H1 (cell line): Measurements from ENCODE around the gene NRP2. TPM values are rescaled to one million over a fixed set of nuclear protein-coding genes. Genes with fewer than 3 reads are reported as not detected.

ENCODE experiments used
- CTCF ChIA-PET: fragments of 300-600 bp; sonication (Branson Sonifier 250); formaldehyde crosslinking; loops from one replicate; lab custom pipeline; 2021; ENCODE audit not compliant: partially characterized antibody; lab: Charles Lee
- POLR2A ChIA-PET: fragments of 300-600 bp; sonication (Branson Sonifier 250); formaldehyde crosslinking; loops from one replicate; lab custom pipeline; 2021; ENCODE audit warnings: inconsistent platforms; ENCODE audit not compliant: partially characterized antibody; lab: Charles Lee
- DNase-seq, 2 experiments: peaks; one replicate each; pipeline versions ENCODE4 v3.0.0 to v3.0.0-alpha.2; 2010 to 2022; ENCODE audit warnings: low spot score in 2 of 2, low read depth in 1 of 2, mixed read lengths in 1 of 2
- FAIRE-seq: peaks from 2 replicates; lab custom pipeline; 2011; peaks lifted over from hg19 to GRCh38; lab: Jason Lieb, UNC
- H2AFZ ChIP-seq: 2 replicates; pipeline ENCODE4 v1.8.1; 2012; ENCODE audit warnings: low read length, inconsistent platforms
- H2AK5ac ChIP-seq: 2 replicates; pipeline ENCODE4 v1.6.1; 2013; ENCODE audit warnings: low read depth, low read length
- H2BK120ac ChIP-seq: replicated peaks from 2 replicates; pipeline ENCODE3; 2013; ENCODE audit warnings: low read depth, low read length, inconsistent platforms
- H2BK12ac ChIP-seq: 2 replicates; pipeline ENCODE4 v1.6.1; 2013; ENCODE audit warnings: low read depth, low read length
- H2BK15ac ChIP-seq: 2 replicates; pipeline ENCODE4 v1.6.1; 2013; ENCODE audit warnings: low read length
- H2BK20ac ChIP-seq: 2 replicates; pipeline ENCODE4 v1.6.1; 2013; ENCODE audit warnings: low read length
- H2BK5ac ChIP-seq: 2 replicates; pipeline ENCODE4 v1.6.1; 2013; ENCODE audit warnings: low read depth, low read length
- H3K14ac ChIP-seq: 2 replicates; pipeline ENCODE4 v1.6.1; 2013; ENCODE audit warnings: inconsistent platforms; ENCODE audit not compliant: insufficient read length
- H3K18ac ChIP-seq: 2 replicates; pipeline ENCODE4 v1.6.1; 2013; ENCODE audit warnings: low read length; ENCODE audit errors: extremely low read depth
- H3K23ac ChIP-seq: 2 replicates; pipeline ENCODE4 v1.6.1; 2013; ENCODE audit warnings: inconsistent platforms; ENCODE audit not compliant: insufficient read length
- H3K23me2 ChIP-seq: 2 replicates; pipeline ENCODE4 v1.6.1; 2013; ENCODE audit warnings: low read depth, low read length
- H3K27ac ChIP-seq: 2 replicates; pipeline ENCODE4 v1.6.1; 2011; ENCODE audit warnings: low read depth, low read length, inconsistent platforms
- H3K27me3 ChIP-seq, 4 experiments: replicated peaks in 1 of 4; 1 replicate in 1 of 4; 2 replicates in 3 of 4; pipeline versions ENCODE4 v1.6.1 to v1.8.1; 2011 to 2013; ENCODE audit warnings: low read length in 3 of 4, mild to moderate bottlenecking in 3 of 4, inconsistent platforms in 2 of 4, mixed read lengths in 2 of 4, moderate library complexity in 1 of 4; ENCODE audit not compliant: control insufficient read depth in 3 of 4, insufficient read depth in 3 of 4; ENCODE audit errors: extremely low read depth in 1 of 4
- H3K36me3 ChIP-seq, 4 experiments: 2 replicates each; pipeline versions ENCODE4 v1.6.1 to v1.8.1; 2011 to 2013; ENCODE audit warnings: mild to moderate bottlenecking in 4 of 4, low read length in 3 of 4, moderate library complexity in 2 of 4, control low read depth in 1 of 4, inconsistent platforms in 1 of 4; ENCODE audit not compliant: insufficient read depth in 4 of 4, control insufficient read depth in 2 of 4
- H3K4ac ChIP-seq: replicated peaks from 2 replicates; pipeline ENCODE3; 2013; ENCODE audit warnings: low read length, low read depth, mixed read lengths, inconsistent platforms; ENCODE audit not compliant: insufficient read length
- H3K4me1 ChIP-seq, 4 experiments: replicated peaks in 1 of 4; 1 replicate in 1 of 4; 2 replicates in 3 of 4; pipeline versions ENCODE4 v1.6.1 to v1.8.1; 2011 to 2013; ENCODE audit warnings: low read length in 3 of 4, inconsistent platforms in 2 of 4, mixed read lengths in 1 of 4; ENCODE audit not compliant: insufficient read depth in 4 of 4, control insufficient read depth in 3 of 4
- H3K4me2 ChIP-seq, 2 experiments: 2 replicates each; pipeline versions ENCODE4 v1.6.1 to v1.8.1; 2011 to 2013; ENCODE audit warnings: low read depth in 2 of 2, low read length in 2 of 2, control low read depth in 1 of 2, inconsistent platforms in 1 of 2, mild to moderate bottlenecking in 1 of 2; ENCODE audit not compliant: insufficient read depth in 1 of 2
- H3K4me3 ChIP-seq, 4 experiments: fragments of 200-600, 300-600 bp in 1 of 4; sonication (generic), shearing (Covaris generic), sonication (Bioruptor Twin) in 1 of 4; 2 replicates each; pipeline versions ENCODE4 v1.5.1 to v1.8.1; 2011 to 2016; ENCODE audit warnings: low read length in 4 of 4, low read depth in 3 of 4, control low read depth in 2 of 4, inconsistent platforms in 2 of 4, mild to moderate bottlenecking in 2 of 4, mixed read lengths in 1 of 4, moderate library complexity in 1 of 4; ENCODE audit not compliant: insufficient read depth in 2 of 4; ENCODE audit errors: extremely low read depth in 1 of 4
- H3K56ac ChIP-seq: replicated peaks from 2 replicates; pipeline ENCODE3; 2013; ENCODE audit warnings: low read depth, mild to moderate bottlenecking, mixed read lengths, low read length, inconsistent platforms; ENCODE audit not compliant: insufficient read length
- H3K79me1 ChIP-seq: 2 replicates; pipeline ENCODE4 v1.6.1; 2013; ENCODE audit warnings: low read depth, low read length, control low read depth
- H3K79me2 ChIP-seq, 2 experiments: 2 replicates each; pipeline versions ENCODE4 v1.6.1 to v1.8.1; 2012 to 2013; ENCODE audit warnings: low read length in 2 of 2, mild to moderate bottlenecking in 2 of 2, inconsistent platforms in 1 of 2; ENCODE audit not compliant: insufficient read depth in 2 of 2, control insufficient read depth in 1 of 2
- H3K9ac ChIP-seq, 4 experiments: replicated peaks in 1 of 4; 1 replicate in 1 of 4; 2 replicates in 3 of 4; pipeline versions ENCODE4 v1.6.1 to v1.8.1; 2011 to 2013; ENCODE audit warnings: low read depth in 3 of 4, low read length in 3 of 4, control low read depth in 2 of 4, mild to moderate bottlenecking in 2 of 4, moderate library complexity in 2 of 4, inconsistent platforms in 1 of 4; ENCODE audit errors: extremely low read depth in 1 of 4
- H3K9me3 ChIP-seq, 2 experiments: 2 replicates each; pipeline versions ENCODE4 v1.6.1 to v1.8.1; 2012 to 2013; ENCODE audit warnings: mild to moderate bottlenecking in 2 of 2, moderate library complexity in 2 of 2, control low read depth in 1 of 2, inconsistent platforms in 1 of 2, low read depth in 1 of 2, low read length in 1 of 2, mixed read lengths in 1 of 2; ENCODE audit not compliant: insufficient read depth in 2 of 2
- H4K20me1 ChIP-seq, 2 experiments: replicated peaks in 1 of 2; 2 replicates each; pipeline versions ENCODE3 to v1.8.1; 2011 to 2013; ENCODE audit warnings: inconsistent platforms in 2 of 2, low read length in 2 of 2, mild to moderate bottlenecking in 1 of 2; ENCODE audit not compliant: insufficient read depth in 2 of 2, control insufficient read depth in 1 of 2
- H4K5ac ChIP-seq: 2 replicates; pipeline ENCODE4 v1.6.1; 2013; ENCODE audit warnings: low read length, low read depth, mixed read lengths, inconsistent platforms; ENCODE audit not compliant: insufficient read length
- H4K8ac ChIP-seq: 2 replicates; pipeline ENCODE4 v1.8.0; 2013; ENCODE audit warnings: mild to moderate bottlenecking, moderate library complexity, low read length, inconsistent platforms; ENCODE audit not compliant: insufficient read depth; ENCODE audit errors: extremely low read depth
- H4K91ac ChIP-seq: replicated peaks from 2 replicates; pipeline ENCODE3; 2013; ENCODE audit warnings: low read length, mixed read lengths, inconsistent platforms; ENCODE audit not compliant: insufficient read length
- ATF3 ChIP-seq: IDR thresholded peaks from 2 replicates; pipeline ENCODE4 v1.6.1; 2011; ENCODE audit warnings: low read depth, mild to moderate bottlenecking, low read length; ENCODE audit not compliant: insufficient read depth
- BCL11A ChIP-seq, 2 experiments: IDR thresholded peaks; one replicate each; pipeline ENCODE4 v1.6.1; 2011; ENCODE audit warnings: low read depth in 2 of 2, low read length in 2 of 2, mild to moderate bottlenecking in 2 of 2
- CTCF ChIP-seq, 3 experiments: IDR thresholded peaks; 1 replicate in 2 of 3; 2 replicates in 1 of 3; pipeline versions ENCODE4 v1.5.1 to v1.6.1; 2011; ENCODE audit warnings: low read length in 3 of 3, mild to moderate bottlenecking in 3 of 3, inconsistent platforms in 2 of 3, low read depth in 1 of 3, moderate library complexity in 1 of 3; ENCODE audit not compliant: insufficient read depth in 1 of 3; ENCODE audit errors: control extremely low read depth in 1 of 3
- HDAC2 ChIP-seq, 2 experiments: fragments of 300-600 bp in 1 of 2; sonication (generic) in 1 of 2; IDR thresholded peaks; 2 replicates each; pipeline ENCODE4 v1.6.1; 2011 to 2012; ENCODE audit warnings: low read depth in 2 of 2, low read length in 2 of 2, mild to moderate bottlenecking in 2 of 2, moderate library complexity in 2 of 2, borderline replicate concordance in 1 of 2, inconsistent platforms in 1 of 2
- MAX ChIP-seq: IDR thresholded peaks from 2 replicates; pipeline ENCODE4 v1.6.1; 2012; ENCODE audit warnings: inconsistent platforms
- RXRA ChIP-seq: IDR thresholded peaks from 2 replicates; pipeline ENCODE4 v1.6.1; 2011; ENCODE audit warnings: low read depth, mild to moderate bottlenecking, low read length, moderate library complexity; ENCODE audit not compliant: insufficient read depth
- SP1 ChIP-seq: IDR thresholded peaks from 2 replicates; pipeline ENCODE4 v1.6.1; 2011; ENCODE audit warnings: low read depth, low read length
- USF2 ChIP-seq: IDR thresholded peaks from 2 replicates; pipeline ENCODE4 v1.6.1; 2011; ENCODE audit warnings: low read length, improper control_type of control experiment
- WGBS, 2 experiments: shearing (Covaris generic) in 1 of 2; methylation state at CpG; one replicate each; pipeline versions ENCODE4 v1.1.6 to v1.1.7; 2013 to 2015; ENCODE audit warnings: low lambda C conversion rate in 2 of 2, mixed read lengths in 2 of 2, inconsistent platforms in 1 of 2, low coverage in 1 of 2, missing lambda C conversion rate in 1 of 2; ENCODE audit not compliant: insufficient replicate concordance in 2 of 2, insufficient coverage in 1 of 2, insufficient read length in 1 of 2; ENCODE audit errors: extremely low coverage in 1 of 2, missing lambda C conversion rate in 1 of 2; 5-methylcytosine and 5-hydroxymethylcytosine counted together
- polyA plus RNA-seq, 7 experiments: library from polyadenylated mRNA; depleted of rRNA in 3 of 7; stranded (reverse) in 5 of 7; unstranded in 2 of 7; fragments of >200 nt in 5 of 7; fragments of 200-250 nt in 2 of 7; gene quantifications; 1 replicate in 5 of 7; 2 replicates in 1 of 7; 4 replicates in 1 of 7; pipeline versions ENCODE4 v1.2.1 to v1.2.3, GENCODE V29; 2011 to 2013; ENCODE audit warnings: missing spikeins in 2 of 7, mixed read lengths in 2 of 7
- total RNA-seq: library from RNA; stranded (reverse); fragmentation: NEBNext Ultra II Directional; extraction: Animal tissue kit (Norgen Biotek cat#: 25700); gene quantifications from 2 replicates; pipeline ENCODE4 v1.2.1, GENCODE V29; 2021

NRP2 gene
- total and polyA plus RNA-seq, 2 of the 8 experiments (the other 6 are each of a cell fraction or from before 2014, with no cell fraction given) = 32.0 to 37.8 TPM

- Histone ChIP-seq H3K23me2 (peaks cover 2% of the 10 kb centered on the region; the same call in 1 of the 2 replicates), H2BK5ac (no peak overlapping the region), H3K36me3 (no peaks in the 10 kb centered on the region), H3K27me3 (no peaks in the 10 kb centered on the region), H4K5ac (no peak overlapping the region), H3K23ac (no peak overlapping the region), H3K9me3 (no peaks in the 10 kb centered on the region), H4K20me1 (no peaks in the 10 kb centered on the region), H3K27ac (no peak overlapping the region), H2BK12ac (no peak overlapping the region), H3K9ac (no peak overlapping the region), H4K8ac (no peak overlapping the region), H2BK15ac (no peak overlapping the region), H3K4me3 (no peak overlapping the region), H3K14ac (no peak overlapping the region), H2BK20ac (no peak overlapping the region), H3K79me2 (no peaks in the 10 kb centered on the region), H3K4me2 (no peak overlapping the region), H3K56ac (no peak overlapping the region), H2BK120ac (no peak overlapping the region), H2AK5ac (no peak overlapping the region), H3K79me1 (no peaks in the 10 kb centered on the region), H4K91ac (no peak overlapping the region), H3K18ac (no peak overlapping the region), H3K4me1 (no peaks in the 10 kb centered on the region), H3K4ac (no peak overlapping the region), H2AFZ (no peak overlapping the region)
- CTCF ChIA-PET = interaction anchor here (0.9 to 12.2 kb wide), 3 partner anchors 30 to 165 kb away, joined by 3 to 185 read pairs (median 4); no protein-coding TSS in a partner anchor
- WGBS, 2 experiments = 91% methylated on average over 4 of the region's 4 CpGs; no CpG with 5 or more reads in 1 of the 2 experiments
- POLR2A ChIA-PET = no interaction called here
- DNase-seq (no peak), FAIRE-seq (no peak)
- TF ChIP-seq USF2 (no peak), HDAC2 (IDR thresholded peaks at IDR 0.05; ENCODE audit: borderline replicate concordance in 1 of 2, low read depth in 2 of 2, low read length in 2 of 2) (no peak), CTCF (IDR thresholded peaks at IDR 0.05; ENCODE audit: control extremely low read depth in 1 of 3, insufficient read depth in 1 of 3, low read depth in 1 of 3, low read length in 3 of 3) (no peak), SP1 (no peak), ATF3 (no peak), BCL11A (IDR thresholded peaks at IDR 0.05; ENCODE audit: low read depth in 2 of 2, low read length in 2 of 2) (no peak), RXRA (no peak), MAX (no peak)
These were observed 100.6 kb downstream of the NRP2 start for GRCh38 chr2:205782941-205783340.
